HG03354 (cell line): ENCODE data around the gene CIT.
"Not testable (repeated sequence)": the region's sequence is repeated elsewhere in the genome, so short reads cannot be mapped to it uniquely, and the experiment has no call there.

Experiments used
- ATAC-seq: cut with Tn5 transposase; IDR thresholded peaks from one replicate; pipeline ENCODE4 v1.9.1; 2021; ENCODE audit warnings: mild to moderate bottlenecking; ENCODE audit not compliant: unreplicated experiment, poor library complexity, severe bottlenecking

CIT gene

GRCh38 chr12:119876761-119877638 lies at the start of gene CIT:
Gene CIT (minus strand): TSS chr12:119877320. CDS start chr12:119876168, 1,152 bp downstream.
- ATAC-seq = peak; percentile 99

GRCh38 chr12:119925269-119925668 lies 48.1 kb upstream of the CIT start:
- ATAC-seq = no peak

- ATAC-seq = no peak
Measured at GRCh38 chr12:119920064-119920463, 42.9 kb upstream of the CIT start.

- no peak for ATAC-seq
Measured at GRCh38 chr12:119915894-119916510, 38.9 kb upstream of the CIT start.

- no peak for ATAC-seq
Measured at GRCh38 chr12:119914666-119915065, 37.5 kb upstream of the CIT start.

GRCh38 chr12:119913536-119914330 lies 36.6 kb upstream of the CIT start:
- no peak for ATAC-seq

- no peak for ATAC-seq
Measured at GRCh38 chr12:119911182-119911581, 34.1 kb upstream of the CIT start.

- no peak for ATAC-seq
Measured at GRCh38 chr12:119910586-119910985, 33.5 kb upstream of the CIT start.

GRCh38 chr12:119902084-119902509 lies 25.0 kb upstream of the CIT start:
- ATAC-seq = peak; percentile 85

- ATAC-seq = no peak
Measured at GRCh38 chr12:119901670-119902069, 24.6 kb upstream of the CIT start.

GRCh38 chr12:119894916-119895315 lies 17.8 kb upstream of the CIT start:
- no peak for ATAC-seq

- ATAC-seq = not testable (repeated sequence)
Measured at GRCh38 chr12:119892611-119893010, 15.5 kb upstream of the CIT start.

GRCh38 chr12:119885549-119885948 lies 8.4 kb upstream of the CIT start:
- no peak for ATAC-seq

- ATAC-seq = not testable (repeated sequence)
Measured at GRCh38 chr12:119883791-119884190, 6.7 kb upstream of the CIT start.

GRCh38 chr12:119883237-119883636 lies 6.1 kb upstream of the CIT start:
- no peak for ATAC-seq

- ATAC-seq = no peak
Measured at GRCh38 chr12:119877639-119877948, 474 bp upstream of the CIT start.

GRCh38 chr12:119870457-119870856 lies 6.7 kb downstream of the CIT start:
- no peak for ATAC-seq

GRCh38 chr12:119869720-119870119 lies 7.4 kb downstream of the CIT start:
- ATAC-seq = no peak

GRCh38 chr12:119868992-119869391 lies 8.1 kb downstream of the CIT start:
- no peak for ATAC-seq

- ATAC-seq = no peak
Measured at GRCh38 chr12:119864591-119864990, 12.5 kb downstream of the CIT start.

- no peak for ATAC-seq
Measured at GRCh38 chr12:119859241-119859640, 17.9 kb downstream of the CIT start.
